PFSK-1 (cell line): Measurements from ENCODE around the gene COMMD9.

ENCODE experiments used
- POLR2AphosphoS5 ChIP-seq: IDR thresholded peaks from 2 replicates; pipeline ENCODE4 v1.6.1; 2012; ENCODE audit warnings: low read depth, mild to moderate bottlenecking, control low read depth, low read length, moderate library complexity
- TAF1 ChIP-seq: IDR thresholded peaks from 2 replicates; pipeline ENCODE4 v1.6.1; 2012; ENCODE audit warnings: low read length, control low read depth, borderline replicate concordance; ENCODE audit not compliant: insufficient read depth
- TF ChIP-seq, protein P1 (sequence below), 2 experiments: IDR thresholded peaks; 2 replicates each; pipeline versions ENCODE4 v1.6.1 to v1.8.0; 2011 to 2012; ENCODE audit warnings: low read depth in 2 of 2, low read length in 2 of 2, control low read depth in 1 of 2, inconsistent platforms in 1 of 2, mild to moderate bottlenecking in 1 of 2, moderate library complexity in 1 of 2; ENCODE audit not compliant: insufficient read depth in 1 of 2

GRCh38 chr11:36333468-36333867, 44.2 kb upstream of the COMMD9 start:
- TF ChIP-seq TAF1 (no peak), POLR2AphosphoS5 (no peak)
- TF ChIP-seq, protein P1, sequence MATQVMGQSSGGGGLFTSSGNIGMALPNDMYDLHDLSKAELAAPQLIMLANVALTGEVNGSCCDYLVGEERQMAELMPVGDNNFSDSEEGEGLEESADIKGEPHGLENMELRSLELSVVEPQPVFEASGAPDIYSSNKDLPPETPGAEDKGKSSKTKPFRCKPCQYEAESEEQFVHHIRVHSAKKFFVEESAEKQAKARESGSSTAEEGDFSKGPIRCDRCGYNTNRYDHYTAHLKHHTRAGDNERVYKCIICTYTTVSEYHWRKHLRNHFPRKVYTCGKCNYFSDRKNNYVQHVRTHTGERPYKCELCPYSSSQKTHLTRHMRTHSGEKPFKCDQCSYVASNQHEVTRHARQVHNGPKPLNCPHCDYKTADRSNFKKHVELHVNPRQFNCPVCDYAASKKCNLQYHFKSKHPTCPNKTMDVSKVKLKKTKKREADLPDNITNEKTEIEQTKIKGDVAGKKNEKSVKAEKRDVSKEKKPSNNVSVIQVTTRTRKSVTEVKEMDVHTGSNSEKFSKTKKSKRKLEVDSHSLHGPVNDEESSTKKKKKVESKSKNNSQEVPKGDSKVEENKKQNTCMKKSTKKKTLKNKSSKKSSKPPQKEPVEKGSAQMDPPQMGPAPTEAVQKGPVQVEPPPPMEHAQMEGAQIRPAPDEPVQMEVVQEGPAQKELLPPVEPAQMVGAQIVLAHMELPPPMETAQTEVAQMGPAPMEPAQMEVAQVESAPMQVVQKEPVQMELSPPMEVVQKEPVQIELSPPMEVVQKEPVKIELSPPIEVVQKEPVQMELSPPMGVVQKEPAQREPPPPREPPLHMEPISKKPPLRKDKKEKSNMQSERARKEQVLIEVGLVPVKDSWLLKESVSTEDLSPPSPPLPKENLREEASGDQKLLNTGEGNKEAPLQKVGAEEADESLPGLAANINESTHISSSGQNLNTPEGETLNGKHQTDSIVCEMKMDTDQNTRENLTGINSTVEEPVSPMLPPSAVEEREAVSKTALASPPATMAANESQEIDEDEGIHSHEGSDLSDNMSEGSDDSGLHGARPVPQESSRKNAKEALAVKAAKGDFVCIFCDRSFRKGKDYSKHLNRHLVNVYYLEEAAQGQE (IDR thresholded peaks at IDR 0.05; ENCODE audit: insufficient read depth in 1 of 2, low read depth in 2 of 2, low read length in 2 of 2) = no peak
